Measurements from ENCODE around the gene CRTAC1. TPM values are rescaled to one million over a fixed set of nuclear protein-coding genes. Genes with fewer than 3 reads are reported as not detected.

Gene CRTAC1
- total RNA-seq, 1 donor = not detected

DNA sequence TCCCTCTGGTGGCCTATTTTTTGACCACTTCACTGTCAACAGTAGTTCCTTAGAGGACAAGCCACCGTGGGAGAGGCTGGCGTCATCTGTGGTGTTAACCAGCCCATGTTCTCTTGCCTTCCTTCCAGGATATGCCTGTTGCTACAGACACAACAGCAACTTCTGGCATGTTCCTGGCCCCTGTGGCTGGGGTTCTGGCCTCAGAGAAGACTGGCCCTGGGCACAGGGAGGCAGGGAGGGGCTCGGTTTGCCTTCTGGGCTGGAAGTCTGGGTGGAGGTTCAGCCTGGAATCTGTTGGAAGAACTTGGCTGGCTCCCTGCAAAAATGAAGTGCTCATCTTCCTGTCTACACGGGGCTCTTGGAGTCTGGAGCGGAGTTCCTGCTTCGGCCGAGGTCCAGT lies 155.0 kb downstream of the CRTAC1 start:
- DNase-seq (ENCODE audit: low read depth in 2 of 3, low spot score in 2 of 3) = no peak

DNA sequence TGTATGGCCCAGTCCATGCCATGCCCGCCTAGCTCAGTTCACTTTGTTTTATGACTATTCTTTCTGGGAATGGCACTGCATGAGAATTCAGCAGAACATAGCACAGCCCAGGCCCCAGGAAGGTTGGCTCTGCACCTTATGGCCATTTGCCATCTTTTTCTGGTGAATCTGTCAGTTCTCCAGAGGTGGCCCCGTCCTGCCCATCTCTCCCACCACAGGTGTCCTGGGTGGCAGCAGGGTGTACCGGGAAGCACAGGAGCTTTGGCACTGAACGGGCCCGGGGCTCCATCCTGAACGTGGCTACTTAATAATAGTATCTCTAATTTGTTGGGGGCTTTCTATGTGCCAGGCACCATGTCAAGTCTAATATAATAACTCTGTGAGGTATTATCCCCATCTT lies 156.1 kb downstream of the CRTAC1 start:
- DNase-seq (ENCODE audit: low read depth in 2 of 3, low spot score in 2 of 3) = no peak

DNA sequence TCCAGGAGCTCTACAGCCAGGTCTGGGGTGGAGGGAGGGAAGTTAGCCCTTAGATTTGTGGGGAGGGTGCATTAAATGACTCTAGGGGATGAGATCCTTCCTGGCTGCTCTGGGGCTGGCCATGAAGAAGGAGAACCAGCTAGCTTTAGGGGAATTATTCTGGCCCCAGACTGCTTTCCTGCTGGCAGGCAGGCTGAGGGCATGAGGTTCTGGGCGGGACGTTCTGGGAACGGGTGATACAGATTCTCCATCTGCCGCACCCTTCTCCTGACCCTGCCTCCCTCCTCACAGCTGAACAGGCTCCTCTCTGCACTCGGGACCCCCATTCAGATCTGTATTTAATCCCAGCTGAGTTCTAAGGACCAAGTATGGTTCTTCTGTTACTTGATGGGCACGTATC lies 156.9 kb downstream of the CRTAC1 start:
- no peak for DNase-seq (ENCODE audit: low read depth in 2 of 3, low spot score in 2 of 3)

DNA sequence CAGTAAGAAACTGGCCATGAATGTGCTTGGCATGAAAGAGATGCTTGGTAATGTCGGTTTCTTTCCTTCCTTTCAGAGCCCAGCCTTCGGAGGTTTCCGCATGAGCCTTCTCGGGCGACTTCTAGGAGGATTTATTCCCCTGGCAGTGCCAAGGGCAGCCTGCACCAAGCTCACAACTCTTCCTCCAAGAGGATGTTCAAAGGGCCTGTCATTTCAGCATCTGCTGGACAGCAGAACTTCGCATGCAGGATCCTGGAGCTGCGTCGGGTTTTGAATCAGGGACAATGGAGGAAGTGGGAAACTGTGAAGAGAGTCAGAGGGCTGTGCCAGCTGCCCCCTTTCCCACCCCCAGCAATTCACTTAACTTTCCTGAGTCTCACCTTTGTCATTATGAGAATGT lies 159.4 kb downstream of the CRTAC1 start:
- DNase-seq (ENCODE audit: low read depth in 2 of 3, low spot score in 2 of 3) = no peak

DNA sequence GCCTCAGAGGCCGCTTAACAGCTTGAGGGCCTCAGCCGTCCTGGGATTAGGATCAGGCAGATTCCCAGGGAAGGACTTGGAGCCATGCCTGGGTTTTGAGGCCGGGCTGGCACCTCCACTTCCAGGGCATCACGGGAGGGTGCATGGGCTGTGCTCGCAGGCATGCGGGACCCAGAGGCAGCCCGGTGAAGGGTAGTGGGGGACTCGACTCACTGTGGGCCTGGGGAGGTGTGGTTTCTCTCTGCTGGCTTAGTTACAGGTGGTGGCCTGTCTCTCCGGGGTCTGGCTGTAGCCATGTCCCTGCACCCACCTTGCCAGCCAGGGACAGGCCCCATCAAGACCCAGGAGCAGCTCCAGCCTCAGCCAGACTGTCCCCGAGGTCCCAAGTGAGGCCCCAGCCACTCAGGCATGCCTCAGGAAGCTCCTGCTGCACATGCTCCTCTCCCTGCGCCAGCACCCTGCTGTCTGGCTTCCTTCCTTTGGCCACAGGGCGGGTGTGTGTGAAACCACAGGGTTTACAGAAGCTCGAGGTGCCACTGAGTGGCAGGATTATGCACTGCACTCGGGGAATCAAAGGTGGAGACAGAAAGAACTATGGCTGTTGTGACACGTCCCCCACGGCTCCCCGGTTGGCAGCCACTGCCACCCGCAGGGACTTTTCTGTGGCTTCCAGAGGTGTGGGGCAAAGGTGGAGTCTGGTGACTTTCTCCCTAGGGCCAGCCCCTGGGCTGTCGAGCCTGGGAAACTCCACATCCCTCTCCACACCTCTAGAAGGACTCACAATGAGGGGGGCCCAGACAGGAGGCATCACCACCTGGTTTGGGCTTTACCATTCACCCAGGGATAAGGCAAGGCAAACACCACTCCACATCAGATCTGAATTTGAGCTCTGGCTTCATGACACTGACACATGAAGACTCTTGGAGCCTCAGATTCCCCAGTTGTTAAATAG lies 161.1 kb downstream of the CRTAC1 start:
- peak; percentile 47 to 93 (median 82) for DNase-seq (ENCODE audit: low read depth in 2 of 3, low spot score in 2 of 3)

DNA sequence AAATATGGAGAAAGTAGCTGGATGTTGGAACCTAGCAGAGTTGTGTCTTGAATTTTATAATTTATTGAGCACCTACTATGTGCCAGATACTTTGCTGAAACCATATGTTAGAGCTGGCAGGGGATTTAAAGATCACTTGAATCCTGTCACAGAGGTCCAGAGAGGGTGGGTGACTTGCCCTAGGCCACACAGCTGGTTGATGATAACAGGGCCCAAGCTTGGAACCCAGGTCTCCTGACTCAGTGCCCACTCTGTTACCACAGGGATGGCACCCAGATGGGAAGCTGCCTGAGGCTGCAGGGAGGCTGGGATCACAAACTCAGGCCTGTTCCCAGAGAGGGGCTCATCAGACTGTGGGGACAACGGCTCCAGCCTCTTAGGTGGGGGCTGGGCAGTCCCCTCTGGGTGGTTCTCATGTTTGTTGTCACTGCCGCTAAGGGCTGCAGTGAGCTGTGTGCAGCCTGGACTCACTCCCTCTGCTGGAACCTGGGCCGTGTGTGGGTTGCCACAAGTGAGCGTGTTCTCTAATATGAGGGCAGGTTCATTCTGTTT lies 162.2 kb downstream of the CRTAC1 start:
- no peak for DNase-seq (ENCODE audit: low read depth in 2 of 3, low spot score in 2 of 3)

DNA sequence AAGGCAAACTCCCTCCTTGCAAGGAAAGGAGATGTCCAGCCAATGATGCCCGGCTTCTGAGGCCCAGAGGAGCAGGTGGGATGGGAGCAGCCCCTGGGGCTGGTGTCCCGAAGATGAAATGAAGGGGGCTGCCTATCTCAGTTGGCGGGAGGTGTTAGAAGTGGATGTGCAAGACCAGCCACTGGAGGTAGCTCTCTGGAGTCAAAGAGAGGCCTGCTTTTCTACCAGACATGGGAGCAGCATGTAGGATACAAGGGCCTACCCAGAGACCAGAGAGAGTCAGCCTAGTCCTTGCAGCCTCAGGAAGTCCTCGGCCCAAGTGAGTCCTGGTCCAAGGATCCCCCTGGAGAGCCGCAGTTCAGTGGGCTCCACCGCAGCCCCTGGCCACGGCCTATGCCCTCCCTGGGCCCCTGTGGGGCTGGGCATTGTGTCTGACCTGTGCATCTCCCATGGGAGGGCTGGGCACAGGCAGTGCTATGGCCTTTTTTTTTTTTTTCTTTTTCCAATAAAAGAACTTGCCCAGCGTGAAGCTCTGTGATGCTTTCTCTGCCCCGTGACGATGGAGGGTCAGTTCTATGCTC lies 163.1 kb downstream of the CRTAC1 start:
- no peak for DNase-seq (ENCODE audit: low read depth in 2 of 3, low spot score in 2 of 3)

DNA sequence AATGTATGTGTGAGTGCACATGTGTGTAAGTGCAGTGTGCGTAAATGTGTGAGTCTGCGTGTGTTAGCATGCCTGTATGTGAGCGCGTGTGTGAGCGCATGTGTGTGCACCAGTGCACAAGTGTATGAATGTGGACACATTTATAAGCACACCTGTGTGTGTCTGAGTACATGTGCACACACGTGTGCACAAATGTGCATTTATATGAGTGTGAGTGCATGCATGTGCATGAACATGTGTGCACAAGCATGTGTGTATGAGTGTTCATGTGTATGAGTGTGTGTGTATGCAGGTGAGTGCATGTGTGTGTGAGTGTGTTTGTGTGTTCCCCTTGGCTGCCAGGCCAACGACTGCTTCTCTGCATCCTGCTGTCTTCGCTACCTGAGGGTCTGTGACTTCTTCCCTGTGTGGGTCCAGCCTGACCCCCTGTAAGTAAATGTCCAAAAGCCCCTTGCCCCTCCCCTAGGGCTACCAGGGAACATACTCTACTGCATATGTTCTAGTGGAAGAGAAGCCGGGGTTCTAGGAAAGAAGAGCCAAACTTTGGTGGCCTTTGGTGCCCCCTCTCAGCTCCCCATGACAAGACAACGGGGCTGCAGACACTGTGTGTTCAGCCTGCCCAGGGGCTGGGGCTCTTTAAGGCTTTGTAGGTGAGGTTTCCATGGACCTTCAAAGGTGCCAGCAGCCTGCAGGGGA lies 163.7 kb downstream of the CRTAC1 start:
- no peak for DNase-seq (ENCODE audit: low read depth in 2 of 3, low spot score in 2 of 3)

DNA sequence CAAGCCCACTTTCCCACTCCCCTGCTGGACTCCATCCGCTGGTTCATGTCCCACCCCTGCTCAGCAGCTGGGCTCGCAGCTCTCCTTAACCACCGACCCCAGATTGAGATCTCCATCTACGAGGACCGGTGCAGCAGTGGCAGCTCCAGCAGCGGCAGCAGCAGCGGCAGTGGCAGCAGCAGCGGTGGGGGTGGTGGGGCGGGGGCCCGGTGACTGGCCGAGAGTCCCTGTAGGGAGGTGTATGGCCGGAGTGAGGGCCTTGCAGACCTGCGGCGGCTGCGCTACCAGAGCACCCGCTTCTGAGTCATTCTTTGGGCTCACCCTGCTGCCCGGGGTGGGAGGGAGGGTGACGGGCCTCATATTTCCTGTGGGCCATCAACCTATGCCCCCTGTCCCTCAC lies 164.9 kb downstream of the CRTAC1 start:
- DNase-seq (ENCODE audit: low read depth in 2 of 3, low spot score in 2 of 3) = no peak

DNA sequence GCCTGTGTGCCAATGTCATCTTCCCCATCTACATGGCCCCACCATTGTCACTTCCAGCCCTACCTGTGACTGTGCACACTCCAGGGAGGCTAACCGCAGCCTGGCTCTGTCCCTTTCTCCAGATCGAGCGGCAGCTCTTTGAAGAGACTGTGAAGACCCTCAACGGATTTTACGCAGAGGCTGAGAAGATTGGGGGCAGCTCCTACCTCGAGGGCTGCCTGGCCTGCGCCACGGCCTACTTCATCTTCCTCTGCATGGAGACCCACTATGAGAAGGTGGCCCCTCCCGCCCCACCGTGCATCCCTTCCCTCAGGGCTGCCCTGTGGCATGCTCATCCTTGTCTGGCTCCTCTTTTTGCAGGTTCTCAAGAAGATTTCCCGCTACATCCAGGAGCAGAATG lies 166.6 kb downstream of the CRTAC1 start:
- DNase-seq (ENCODE audit: low read depth in 2 of 3, low spot score in 2 of 3) = no peak

DNA sequence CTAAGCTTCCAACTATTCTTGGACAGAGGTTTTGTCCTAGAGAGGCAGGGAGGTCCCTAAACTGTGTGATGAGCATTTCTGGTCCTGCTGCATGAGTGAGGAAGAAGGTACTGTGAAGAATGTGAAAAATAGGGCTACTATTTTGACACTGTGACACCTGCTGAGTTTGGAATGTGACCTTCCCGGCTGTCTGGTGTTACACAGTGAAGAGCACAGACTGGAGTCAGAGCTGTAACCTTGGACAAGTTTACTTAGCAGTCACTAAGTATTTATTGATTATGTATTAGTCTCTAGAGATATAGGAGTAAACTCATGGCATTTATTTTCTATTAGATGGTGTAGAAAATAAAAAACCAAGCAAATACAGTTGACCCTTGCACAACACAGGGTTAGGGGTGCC lies 168.5 kb downstream of the CRTAC1 start:
- DNase-seq (ENCODE audit: low read depth in 2 of 3, low spot score in 2 of 3) = no peak

DNA sequence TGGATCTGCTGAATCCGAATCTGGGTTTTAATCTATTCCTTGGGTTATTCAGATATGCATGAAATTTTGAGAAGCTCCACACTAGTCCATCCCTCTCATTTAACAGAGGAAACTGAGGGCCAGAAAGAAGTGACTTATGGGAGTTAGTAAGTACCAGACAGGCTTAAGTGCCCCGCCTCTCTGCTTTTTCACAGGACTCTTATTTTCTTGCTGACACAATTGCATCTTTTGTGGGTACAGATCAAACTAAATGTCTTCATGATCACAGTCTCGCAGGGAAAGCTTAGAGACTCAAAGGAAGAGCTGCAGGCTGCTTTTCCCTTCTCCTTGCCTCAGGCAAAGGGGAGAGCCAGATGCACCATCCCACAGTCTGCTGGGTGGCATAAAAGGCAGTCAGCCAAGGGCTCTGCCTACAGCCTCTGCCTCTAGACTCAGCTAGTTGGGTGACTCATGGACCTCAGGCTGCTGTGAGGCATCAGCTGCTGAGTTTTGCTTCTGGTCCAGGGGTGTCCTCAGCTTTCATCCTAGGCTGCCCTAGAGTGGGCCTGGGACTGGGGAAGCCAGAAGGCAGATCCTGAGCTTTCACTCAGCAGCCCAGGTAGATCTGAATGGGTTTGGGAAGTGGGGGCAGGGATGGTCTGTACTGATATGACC lies 169.2 kb downstream of the CRTAC1 start:
- DNase-seq (ENCODE audit: low read depth in 2 of 3, low spot score in 2 of 3) = no peak

DNA sequence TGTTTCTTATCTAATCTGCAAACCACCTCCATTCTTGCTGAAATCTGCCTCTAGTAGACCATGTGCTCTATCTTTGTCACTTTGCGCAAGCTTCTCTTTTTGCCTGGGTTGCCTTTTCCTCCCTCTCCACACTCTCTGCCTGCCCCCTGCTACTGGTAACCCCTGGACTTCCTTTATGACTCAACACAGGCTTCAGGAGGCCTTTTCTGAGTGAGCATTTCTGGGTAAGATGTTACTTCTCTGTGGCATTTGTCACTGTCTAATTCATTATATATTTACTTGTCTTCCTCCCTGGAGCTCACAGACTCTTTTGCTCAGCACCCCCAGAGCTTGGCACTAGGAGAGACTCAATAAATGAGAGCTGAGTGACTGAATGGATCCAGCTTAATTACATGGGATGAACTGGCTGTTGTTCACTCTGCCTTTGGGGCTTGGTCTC lies 172.4 kb downstream of the CRTAC1 start:
- peak in 2 of 3 donors; percentile 56 to 74 for DNase-seq (ENCODE audit: low read depth in 2 of 3, low spot score in 2 of 3)

DNA sequence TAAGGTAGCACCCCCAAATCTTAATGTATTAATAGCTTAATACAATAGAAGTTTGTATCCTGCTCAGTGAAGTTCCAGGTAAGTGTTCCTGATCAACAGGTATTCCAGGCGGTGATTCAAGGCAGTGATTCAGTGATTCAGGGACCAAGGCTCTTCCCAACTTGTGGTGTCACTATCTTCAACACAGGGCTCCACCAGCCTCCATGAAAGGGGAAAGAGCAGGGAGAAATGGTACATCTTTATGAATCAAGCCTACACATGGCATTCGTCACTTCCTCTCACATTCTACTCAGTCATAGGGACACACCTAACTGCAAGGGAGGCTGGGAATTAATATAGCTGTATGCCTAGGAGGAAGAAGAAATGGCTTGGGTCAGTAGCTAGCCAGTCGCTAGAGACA lies 175.7 kb downstream of the CRTAC1 start:
- no peak for DNase-seq (ENCODE audit: low read depth in 2 of 3, low spot score in 2 of 3)

DNA sequence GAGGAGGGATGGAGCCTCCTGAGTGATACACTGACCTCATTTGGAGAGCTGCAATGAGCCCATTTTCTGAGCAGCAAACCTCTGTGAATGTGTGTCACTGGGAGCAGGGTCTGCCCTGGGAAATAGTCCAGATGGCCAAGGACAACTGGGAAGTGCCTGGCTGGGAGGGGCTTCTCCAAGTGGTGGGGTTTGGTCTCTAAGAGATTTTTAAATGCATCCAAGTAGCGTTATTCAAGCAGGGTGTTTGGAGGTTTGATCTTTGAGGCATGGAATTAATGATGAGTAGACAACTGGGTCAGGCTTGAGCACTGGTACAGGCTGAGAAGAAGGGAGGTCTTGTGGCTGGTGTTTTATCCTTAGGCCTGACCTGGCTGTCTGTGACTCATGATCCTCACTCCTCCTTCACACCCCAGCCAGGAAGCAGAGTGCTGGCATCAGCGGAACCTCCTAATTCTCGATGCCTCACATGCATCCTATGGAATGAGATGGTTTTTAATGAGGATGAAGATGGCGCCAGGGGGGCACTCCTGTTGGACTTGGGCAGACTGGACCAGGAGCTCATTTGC lies 177.5 kb downstream of the CRTAC1 start:
- no peak for DNase-seq (ENCODE audit: low read depth in 2 of 3, low spot score in 2 of 3)

DNA sequence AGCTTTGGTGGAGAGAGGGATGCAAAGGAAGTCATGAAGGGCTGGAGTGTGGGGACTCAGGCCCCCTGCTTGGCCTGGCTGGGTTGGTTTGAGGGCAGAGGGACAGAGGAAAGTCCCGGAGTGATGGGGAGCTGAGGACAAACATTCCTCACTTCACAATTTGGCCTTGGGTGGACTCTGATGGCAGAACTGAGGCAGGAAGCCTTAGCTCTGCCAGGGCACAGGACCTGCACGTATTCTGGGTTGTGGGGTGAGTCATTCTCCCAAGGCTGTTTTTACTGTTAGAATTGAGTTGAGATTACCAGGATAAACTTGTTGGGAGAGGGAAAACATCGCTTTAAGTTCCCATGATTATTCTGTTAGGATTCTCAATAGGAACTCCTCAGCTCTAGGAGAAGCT lies 178.1 kb downstream of the CRTAC1 start:
- no peak for DNase-seq (ENCODE audit: low read depth in 2 of 3, low spot score in 2 of 3)

DNA sequence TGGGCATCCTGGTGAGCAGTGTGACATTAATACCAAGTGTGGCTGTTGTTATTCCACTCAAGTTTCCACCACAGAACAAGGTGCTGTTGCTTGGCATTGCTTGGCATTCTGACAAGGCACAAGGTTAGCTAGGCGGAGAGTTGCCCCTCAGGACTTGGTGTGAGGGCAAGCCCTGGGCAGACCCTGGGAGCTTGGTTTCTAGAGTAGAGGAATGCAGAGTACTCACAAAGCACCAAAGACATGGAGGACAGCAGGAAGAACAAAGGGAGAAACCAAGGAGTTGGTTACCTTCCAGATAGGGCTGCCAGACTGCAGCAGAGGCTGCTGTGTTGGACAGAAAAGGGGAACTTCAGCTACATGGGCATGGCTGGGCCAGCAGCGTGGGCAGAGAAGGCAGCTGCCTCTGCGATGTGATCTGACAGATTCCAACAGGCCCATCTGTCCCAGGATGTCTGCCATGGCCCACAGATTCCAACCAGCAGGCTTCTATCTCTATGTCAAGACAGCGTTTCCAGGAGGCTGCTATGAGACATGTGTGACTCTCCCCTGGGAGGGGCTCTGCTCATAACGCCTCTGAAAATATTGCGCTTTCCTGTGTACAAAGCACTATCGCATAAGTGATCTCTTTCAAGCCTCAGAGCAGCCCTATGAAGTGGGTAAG lies 178.9 kb downstream of the CRTAC1 start:
- peak in 1 of 3 donors; percentile 49 for DNase-seq (ENCODE audit: low read depth in 2 of 3, low spot score in 2 of 3)

DNA sequence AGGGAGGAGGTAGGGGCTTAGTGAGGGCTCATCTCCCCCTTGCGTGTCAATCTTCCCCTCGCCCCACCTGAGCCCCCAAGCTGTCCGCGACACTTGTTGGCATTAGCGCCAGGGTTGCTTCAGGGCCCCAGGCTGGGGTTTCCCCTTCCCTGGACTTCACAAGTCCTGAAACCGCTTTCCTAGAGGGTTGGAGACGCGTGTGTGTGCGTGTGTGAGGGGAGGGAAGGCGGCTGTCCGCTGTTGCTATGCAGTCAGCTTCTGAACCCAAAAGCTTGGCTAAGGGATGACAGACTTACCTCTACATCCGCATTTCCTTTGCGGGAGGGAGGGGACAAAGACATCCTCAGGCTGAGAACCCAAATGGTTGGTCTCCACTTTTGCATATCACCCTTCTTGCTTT lies 180.0 kb downstream of the CRTAC1 start:
- DNase-seq (ENCODE audit: low read depth in 2 of 3, low spot score in 2 of 3) = peak in 1 of 3 donors; percentile 15

DNA sequence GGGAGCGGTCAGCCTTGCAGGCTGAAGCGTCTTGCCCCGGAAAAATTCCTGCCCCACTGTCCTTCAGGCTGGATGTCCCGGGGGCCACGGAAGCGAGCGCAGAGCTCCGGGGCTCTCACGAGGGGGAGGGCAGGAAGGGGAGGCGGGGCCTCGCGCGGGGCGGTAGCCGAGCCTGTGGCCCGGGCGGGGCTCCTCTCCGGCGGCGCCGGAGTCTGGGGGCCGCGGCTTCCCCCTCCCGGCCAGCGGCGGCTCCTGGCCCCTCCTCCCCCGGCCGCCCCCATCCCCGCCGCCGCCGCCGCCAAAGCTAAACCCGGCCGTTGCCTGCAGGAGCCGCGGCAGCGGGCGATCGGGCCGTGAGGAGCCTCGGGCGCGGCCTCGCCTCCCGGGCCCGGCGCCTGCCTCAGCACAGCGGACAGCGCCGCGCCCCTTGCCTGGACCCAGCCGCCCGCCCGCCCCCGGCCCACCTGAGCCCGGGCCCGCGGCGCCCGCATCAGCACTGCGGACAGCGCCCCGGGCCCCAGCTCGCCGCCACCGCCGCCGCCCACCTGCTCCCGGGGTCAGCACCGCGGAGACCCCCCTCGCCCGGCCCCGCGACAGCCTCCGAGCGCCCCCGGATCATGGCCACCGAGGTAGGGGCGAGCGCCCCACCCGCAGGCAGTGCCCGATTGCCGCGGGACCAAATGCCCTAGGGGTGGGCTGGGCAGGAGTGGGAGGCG lies 180.6 kb downstream of the CRTAC1 start, which contains the start of gene GOLGA7B:
Gene GOLGA7B (plus strand): TSS at position 157 of the 716 bp plus-strand sequence. CDS start 461 bp downstream, at position 618.
- peak in 1 of 3 donors; percentile 69 for DNase-seq (ENCODE audit: low read depth in 2 of 3, low spot score in 2 of 3)
